Keratinocyte (primary cell): ENCODE data around the gene TNS3. TPM values are rescaled to one million over a fixed set of nuclear protein-coding genes. Genes with fewer than 3 reads are reported as not detected.
"Not testable (repeated sequence)": the region's sequence is repeated elsewhere in the genome, so short reads cannot be mapped to it uniquely, and the experiment has no call there.

Experiments used
- DNase-seq: peaks from one replicate; pipeline ENCODE4 v3.0.0-alpha.2; 2011; ENCODE audit warnings: low read depth, missing footprints, low spot score
- FAIRE-seq: peaks from 2 replicates; lab custom pipeline; 2011; peaks lifted over from hg19 to GRCh38; lab: Jason Lieb, UNC
- H2AFZ ChIP-seq: 2 replicates; pipeline ENCODE4 v1.6.0; 2012; ENCODE audit warnings: low read length, control low read depth, inconsistent platforms; ENCODE audit not compliant: control insufficient read depth
- H3K27ac ChIP-seq: 2 replicates; pipeline ENCODE4 v1.5.1; 2011; ENCODE audit warnings: low read length; ENCODE audit not compliant: control insufficient read depth, insufficient read depth
- H3K27me3 ChIP-seq: 3 replicates; pipeline ENCODE4 v1.6.0; 2011; ENCODE audit warnings: low read length; ENCODE audit not compliant: control insufficient read depth, insufficient read depth; ENCODE audit errors: extremely low read depth
- H3K36me3 ChIP-seq, 2 experiments: 2 replicates in 1 of 2; 3 replicates in 1 of 2; pipeline ENCODE4 v1.5.1; 2011; ENCODE audit warnings: low read length in 2 of 2, mild to moderate bottlenecking in 1 of 2; ENCODE audit not compliant: control insufficient read depth in 2 of 2, insufficient read depth in 2 of 2; ENCODE audit errors: extremely low read depth in 1 of 2
- H3K4me1 ChIP-seq: 3 replicates; pipeline ENCODE4 v1.5.1; 2011; ENCODE audit warnings: low read length; ENCODE audit not compliant: control insufficient read depth, insufficient read depth; ENCODE audit errors: extremely low read depth
- H3K4me2 ChIP-seq: 3 replicates; pipeline ENCODE4 v1.6.0; 2011; ENCODE audit warnings: low read depth, low read length; ENCODE audit not compliant: control insufficient read depth, insufficient read depth; ENCODE audit errors: extremely low read depth
- H3K4me3 ChIP-seq, 3 experiments: fragments of 200-600 bp in 1 of 3; sonication (generic) in 1 of 3; 2 replicates in 2 of 3; 3 replicates in 1 of 3; pipeline ENCODE4 v1.5.1; 2011 to 2016; ENCODE audit warnings: low read length in 3 of 3, mild to moderate bottlenecking in 3 of 3, control low read depth in 2 of 3, inconsistent platforms in 1 of 3, low read depth in 1 of 3, mixed read lengths in 1 of 3, mixed run types in 1 of 3, moderate library complexity in 1 of 3; ENCODE audit not compliant: control insufficient read depth in 2 of 3, insufficient read depth in 2 of 3; ENCODE audit errors: extremely low read depth in 1 of 3
- H3K79me2 ChIP-seq: 2 replicates; pipeline ENCODE4 v1.6.0; 2012; ENCODE audit warnings: low read length; ENCODE audit not compliant: control insufficient read depth, insufficient read depth
- H3K9ac ChIP-seq: 3 replicates; pipeline ENCODE4 v1.6.0; 2011; ENCODE audit warnings: low read length; ENCODE audit not compliant: control insufficient read depth, insufficient read depth; ENCODE audit errors: extremely low read depth
- H3K9me1 ChIP-seq: 3 replicates; pipeline ENCODE4 v1.6.0; 2011; ENCODE audit warnings: low read length; ENCODE audit not compliant: control insufficient read depth, insufficient read depth; ENCODE audit errors: extremely low read depth
- H3K9me3 ChIP-seq: 2 replicates; pipeline ENCODE4 v1.5.1; 2012; ENCODE audit warnings: low read depth, low read length; ENCODE audit not compliant: control insufficient read depth
- H4K20me1 ChIP-seq: 3 replicates; pipeline ENCODE4 v1.6.0; 2011; ENCODE audit warnings: low read length; ENCODE audit not compliant: control insufficient read depth, insufficient read depth; ENCODE audit errors: extremely low read depth
- EZH2 ChIP-seq: IDR thresholded peaks from one replicate; pipeline ENCODE4 v1.6.1; 2012; ENCODE audit warnings: inconsistent platforms, mild to moderate bottlenecking, low read length, moderate library complexity
- dilution Hi-C: fragments of 300-500 bp; cut with MboI; formaldehyde crosslinking; loops from one replicate; pipeline ENCODE4 v1.7.0; 2020; ENCODE audit warnings: low sequenced_read_pairs; ENCODE audit not compliant: extremely low pct_ligation_motif_present
- polyA plus RNA-seq, 5 experiments: library from polyadenylated mRNA; depleted of rRNA in 3 of 5; stranded (reverse) in 3 of 5; stranded (forward) in 1 of 5; unstranded in 1 of 5; fragments of >200 nt; gene quantifications; 1 replicate in 1 of 5; 2 replicates in 3 of 5; 3 replicates in 1 of 5; pipeline versions ENCODE4 v1.2.1 to v1.2.3, GENCODE V29; 2011 to 2012; ENCODE audit warnings: missing spikeins in 2 of 5, low read depth in 1 of 5, low replicate concordance in 1 of 5
- TF ChIP-seq, protein P1 (sequence below), 3 experiments: IDR thresholded peaks in 1 of 3; conservative IDR thresholded peaks in 1 of 3; optimal IDR thresholded peaks in 1 of 3; 2 replicates in 2 of 3; 3 replicates in 1 of 3; pipeline versions ENCODE3 to v1.5.1; 2011; ENCODE audit warnings: low read length in 3 of 3, mild to moderate bottlenecking in 3 of 3, moderate library complexity in 2 of 3, control low read depth in 1 of 3, inconsistent platforms in 1 of 3; ENCODE audit not compliant: insufficient read depth in 2 of 3; ENCODE audit errors: extremely low read depth in 1 of 3

The TNS3 gene
- polyA plus RNA-seq, 1 donor (not counting 4 experiments of a cell fraction or from before 2014, with no cell fraction given): 3.9 TPM

DNA sequence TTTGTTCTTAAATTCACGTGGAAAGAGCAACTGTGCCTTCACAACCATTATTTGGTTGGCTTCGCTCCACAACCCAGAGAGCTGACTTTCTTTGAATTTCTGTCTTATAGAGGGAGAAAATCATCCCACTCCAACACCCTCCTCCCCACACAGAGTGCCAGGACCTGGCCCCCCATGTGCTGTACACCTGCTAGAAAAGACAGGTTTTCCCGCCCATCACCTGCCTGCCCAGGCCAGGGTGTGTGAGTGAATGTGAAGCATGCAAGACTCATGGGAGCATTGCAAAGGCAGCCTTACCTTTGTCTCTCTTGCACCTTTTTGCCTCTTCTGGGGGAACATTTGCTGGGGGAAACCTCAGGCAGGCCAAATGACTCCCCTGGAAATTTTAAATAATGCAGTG lies 319.0 kb downstream of the TNS3 start:
- Histone ChIP-seq H3K9ac (no peak overlapping the region), H3K27me3 (no peaks in the 10 kb centered on the region), H2AFZ (no peak overlapping the region), H3K36me3 (no peaks in the 10 kb centered on the region), H3K79me2 (no peaks in the 10 kb centered on the region), H3K9me3 (no peaks in the 10 kb centered on the region), H3K4me2 (no peak overlapping the region), H3K4me3 (no peak overlapping the region), H3K9me1 (peaks cover 2% of the 10 kb centered on the region), H3K4me1 (no peaks in the 10 kb centered on the region), H4K20me1 (no peaks in the 10 kb centered on the region), H3K27ac (no peak overlapping the region)
- dilution Hi-C loops: no loop called here
- DNase-seq: no peak
- FAIRE-seq: no peak
- no peak for TF ChIP-seq EZH2
- TF ChIP-seq, protein P1, sequence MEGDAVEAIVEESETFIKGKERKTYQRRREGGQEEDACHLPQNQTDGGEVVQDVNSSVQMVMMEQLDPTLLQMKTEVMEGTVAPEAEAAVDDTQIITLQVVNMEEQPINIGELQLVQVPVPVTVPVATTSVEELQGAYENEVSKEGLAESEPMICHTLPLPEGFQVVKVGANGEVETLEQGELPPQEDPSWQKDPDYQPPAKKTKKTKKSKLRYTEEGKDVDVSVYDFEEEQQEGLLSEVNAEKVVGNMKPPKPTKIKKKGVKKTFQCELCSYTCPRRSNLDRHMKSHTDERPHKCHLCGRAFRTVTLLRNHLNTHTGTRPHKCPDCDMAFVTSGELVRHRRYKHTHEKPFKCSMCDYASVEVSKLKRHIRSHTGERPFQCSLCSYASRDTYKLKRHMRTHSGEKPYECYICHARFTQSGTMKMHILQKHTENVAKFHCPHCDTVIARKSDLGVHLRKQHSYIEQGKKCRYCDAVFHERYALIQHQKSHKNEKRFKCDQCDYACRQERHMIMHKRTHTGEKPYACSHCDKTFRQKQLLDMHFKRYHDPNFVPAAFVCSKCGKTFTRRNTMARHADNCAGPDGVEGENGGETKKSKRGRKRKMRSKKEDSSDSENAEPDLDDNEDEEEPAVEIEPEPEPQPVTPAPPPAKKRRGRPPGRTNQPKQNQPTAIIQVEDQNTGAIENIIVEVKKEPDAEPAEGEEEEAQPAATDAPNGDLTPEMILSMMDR (optimal IDR thresholded peaks at IDR 0.05 in 1 of 3, IDR thresholded peaks at IDR 0.05 in 1 of 3, conservative IDR thresholded peaks at IDR 0.05 in 1 of 3; ENCODE audit: extremely low read depth in 1 of 3, insufficient read depth in 2 of 3, low read length in 3 of 3): no peak

DNA sequence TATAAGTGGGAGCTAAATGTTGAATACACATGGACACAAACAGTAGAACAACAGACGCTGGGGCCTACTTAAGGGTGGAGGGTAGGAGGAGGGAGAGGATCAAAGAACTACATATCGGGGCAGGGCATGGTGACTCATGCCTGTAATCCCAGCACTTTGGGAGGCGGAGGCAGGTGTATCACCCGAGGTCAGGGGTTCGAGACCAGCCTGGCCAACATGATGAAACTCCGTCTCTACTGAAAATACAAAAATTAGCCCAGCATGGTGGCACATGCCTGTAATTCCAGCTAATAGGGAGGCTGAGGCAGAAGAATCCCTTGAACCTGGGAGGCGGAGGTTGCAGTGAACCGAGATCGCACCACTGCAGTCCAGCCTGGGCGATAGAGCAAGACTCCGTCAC lies 319.8 kb downstream of the TNS3 start:
- H3K27ac ChIP-seq, H3K27me3 ChIP-seq, H3K79me2 ChIP-seq, H3K4me3 ChIP-seq, H3K36me3 ChIP-seq, DNase-seq, dilution Hi-C loops, H3K9me3 ChIP-seq, H3K9ac ChIP-seq, H3K9me1 ChIP-seq, H4K20me1 ChIP-seq, H3K4me1 ChIP-seq, FAIRE-seq, H3K4me2 ChIP-seq, H2AFZ ChIP-seq: not testable (repeated sequence)

DNA sequence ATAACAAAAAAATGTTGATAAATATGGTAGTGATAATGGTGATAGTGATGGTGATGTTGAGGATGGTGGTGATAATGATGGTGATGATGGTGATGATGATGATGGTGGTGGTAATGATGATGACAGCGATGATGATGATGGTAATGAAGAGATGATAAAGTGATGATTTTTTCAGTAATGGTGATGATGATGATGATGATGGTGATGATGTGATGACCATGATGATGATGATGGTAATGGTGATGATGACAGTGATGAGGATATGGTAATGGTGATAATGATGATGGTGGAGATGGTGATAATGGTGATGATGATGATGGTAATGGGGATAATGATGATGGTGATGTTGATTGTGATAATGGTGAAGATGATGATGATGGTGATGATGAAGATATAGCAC lies 321.6 kb downstream of the TNS3 start:
- H2AFZ ChIP-seq: no peak overlapping the region

More for the DNA sequence above, 321.6 kb downstream of the TNS3 start:
- no peaks in the 10 kb centered on the region for H4K20me1 ChIP-seq
- H3K9ac ChIP-seq: no peak overlapping the region
- H3K36me3 ChIP-seq: no peaks in the 10 kb centered on the region
- no peaks in the 10 kb centered on the region for H3K27me3 ChIP-seq
- DNase-seq (no peak), FAIRE-seq (no peak)
- H3K27ac ChIP-seq: no peak overlapping the region
- H3K9me1 ChIP-seq: peaks cover 2% of the 10 kb centered on the region
- no peak overlapping the region for H3K4me2 ChIP-seq
- TF ChIP-seq, protein P1 (optimal IDR thresholded peaks at IDR 0.05 in 1 of 3, IDR thresholded peaks at IDR 0.05 in 1 of 3, conservative IDR thresholded peaks at IDR 0.05 in 1 of 3; ENCODE audit: extremely low read depth in 1 of 3, insufficient read depth in 2 of 3, low read length in 3 of 3): no peak
- TF ChIP-seq EZH2: no peak
- dilution Hi-C loops: no loop called here
- H3K4me1 ChIP-seq: no peaks in the 10 kb centered on the region
- H3K9me3 ChIP-seq: no peaks in the 10 kb centered on the region
- no peaks in the 10 kb centered on the region for H3K79me2 ChIP-seq
- no peak overlapping the region for H3K4me3 ChIP-seq
